KMS-11 (cell line): ENCODE results near the gene C4orf36.

Experiments used
- H2AFZ ChIP-seq: fragments of 200-600 bp; sonication (generic); 2 replicates; pipeline ENCODE4 v1.6.1; 2016; ENCODE audit warnings: antibody characterized with exemption, mixed run types, low read depth
- H3K27ac ChIP-seq: fragments of 200-600 bp; sonication (generic); 2 replicates; pipeline ENCODE4 v1.6.1; 2016; ENCODE audit warnings: mild to moderate bottlenecking, mixed run types
- H3K27me3 ChIP-seq: fragments of 200-600 bp; sonication (generic); 2 replicates; pipeline ENCODE4 v1.6.1; 2017; ENCODE audit warnings: mild to moderate bottlenecking, low read depth, mixed run types, moderate library complexity; ENCODE audit not compliant: insufficient read depth
- H3K36me3 ChIP-seq: fragments of 200-600 bp; sonication (generic); 2 replicates; pipeline ENCODE4 v1.6.1; 2017; ENCODE audit warnings: mild to moderate bottlenecking, mixed run types; ENCODE audit not compliant: insufficient read depth
- H3K4me1 ChIP-seq: fragments of 200-600 bp; sonication (generic); 2 replicates; pipeline ENCODE4 v1.6.1; 2016; ENCODE audit warnings: mild to moderate bottlenecking, low read depth, mixed run types; ENCODE audit not compliant: poor library complexity, severe bottlenecking
- H3K4me2 ChIP-seq: fragments of 200-600 bp; sonication (generic); 2 replicates; pipeline ENCODE4 v1.7.0; 2016; ENCODE audit warnings: mild to moderate bottlenecking, mixed run types
- H3K4me3 ChIP-seq: fragments of 200-600 bp; sonication (generic); IDR thresholded peaks from 2 replicates; pipeline ENCODE4 v1.6.1; 2017; ENCODE audit warnings: low read depth, low read length, mixed read lengths; ENCODE audit not compliant: insufficient read depth
- H3K79me2 ChIP-seq: fragments of 200-600 bp; sonication (generic); 2 replicates; pipeline ENCODE4 v1.6.1; 2016; ENCODE audit warnings: low read depth, mixed run types; ENCODE audit not compliant: insufficient read depth
- H3K9ac ChIP-seq: fragments of 200-600 bp; sonication (generic); 2 replicates; pipeline ENCODE4 v1.6.1; 2016; ENCODE audit warnings: mild to moderate bottlenecking, mixed run types
- H4K20me1 ChIP-seq: fragments of 200-600 bp; sonication (generic); 2 replicates; pipeline ENCODE4 v1.6.1; 2016; ENCODE audit warnings: mild to moderate bottlenecking, mixed run types; ENCODE audit not compliant: insufficient read depth
- CTCF ChIP-seq: fragments of 200-600 bp; sonication (generic); conservative IDR thresholded peaks from 2 replicates; pipeline ENCODE4 v1.6.1; 2017; ENCODE audit warnings: low read depth, mild to moderate bottlenecking, antibody characterized with exemption, low read length, moderate library complexity, mixed read lengths

C4orf36 gene, protein sequence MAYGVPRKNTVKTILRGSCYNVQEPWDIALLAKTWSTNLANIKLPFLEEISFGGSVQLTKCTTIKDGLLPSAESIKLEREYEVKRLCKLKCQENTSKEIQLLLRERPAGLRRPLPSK

GRCh38 chr4:86891762-86892635, at the start of gene C4orf36:
Gene C4orf36, minus strand, starts transcription at chr4:86892422. Its CDS starts 902 bp downstream, at chr4:86891520.
- Histone ChIP-seq H3K27ac (peak within 1 kb of the TSS; percentile 56), H3K36me3 (no peaks in the 10 kb centered on the region), H3K4me1 (peaks cover 8% of the 10 kb centered on the region), H3K27me3 (no peaks in the 10 kb centered on the region), H3K9ac (peak within 1 kb of the TSS; percentile 89), H3K4me2 (peak within 1 kb of the TSS; percentile 77), H3K79me2 (no peaks in the 10 kb centered on the region), H3K4me3 (peak within 1 kb of the TSS; percentile 78), H4K20me1 (no peaks in the 10 kb centered on the region), H2AFZ (peak within 1 kb of the TSS; percentile 90)
- no peak for TF ChIP-seq CTCF

DNA sequence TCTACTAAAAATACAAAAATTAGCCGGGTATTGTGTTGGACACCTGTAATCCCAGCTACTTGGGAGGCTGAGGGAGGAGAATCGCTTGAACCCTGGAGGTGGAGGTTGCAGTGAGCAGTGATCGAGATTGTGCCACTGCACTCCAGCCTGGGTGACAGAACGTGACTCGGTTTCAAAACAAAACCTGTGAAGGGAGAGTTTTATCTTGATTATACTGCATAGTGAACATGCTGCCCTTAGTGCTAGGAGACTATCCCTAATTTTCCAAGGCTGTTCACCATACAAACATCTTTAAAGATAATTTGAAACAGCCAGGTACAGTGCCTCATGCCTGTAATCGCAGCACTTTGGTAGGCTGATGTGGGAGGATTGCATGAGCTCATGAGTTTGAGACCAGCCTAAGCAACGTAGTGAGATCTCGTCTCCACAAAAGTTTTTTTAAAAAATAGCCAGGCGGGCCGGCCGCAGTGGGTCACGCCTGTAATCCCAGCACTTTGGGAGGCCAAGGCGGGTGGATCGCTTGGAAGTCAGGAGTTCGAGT, 48.8 kb upstream of the C4orf36 start:
- Histone ChIP-seq H3K27ac (peak overlapping the region; percentile 86), H3K27me3 (no peaks in the 10 kb centered on the region), H3K79me2 (peaks cover 95% of the 10 kb centered on the region), H2AFZ (no peak overlapping the region), H3K9ac (peak overlapping the region; percentile 56; the same call in 1 of the 2 replicates), H3K4me2 (peak overlapping the region; percentile 61), H3K4me1 (peaks cover 81% of the 10 kb centered on the region), H3K36me3 (no peaks in the 10 kb centered on the region), H4K20me1 (no peaks in the 10 kb centered on the region), H3K4me3 (no peak overlapping the region)
- no peak for TF ChIP-seq CTCF

GRCh38 chr4:86939729-86940575, 47.7 kb upstream of the C4orf36 start:
- H2AFZ ChIP-seq = no peak overlapping the region
- H3K27ac ChIP-seq = peak overlapping the region; percentile 86
- H3K4me3 ChIP-seq = no peak overlapping the region
- no peaks in the 10 kb centered on the region for H3K36me3 ChIP-seq
- no peaks in the 10 kb centered on the region for H3K27me3 ChIP-seq
- peaks cover 71% of the 10 kb centered on the region for H3K4me1 ChIP-seq
- peak overlapping the region; percentile 56; the same call in 1 of the 2 replicates for H3K9ac ChIP-seq
- peaks cover 84% of the 10 kb centered on the region for H3K79me2 ChIP-seq
- 0 out of 2 replicates have a peak, but pooled peaks have one; percentile 18 for TF ChIP-seq CTCF
- H3K4me2 ChIP-seq = peak overlapping the region; percentile 61
- H4K20me1 ChIP-seq = no peaks in the 10 kb centered on the region

GRCh38 chr4:86938771-86939520, 46.7 kb upstream of the C4orf36 start:
- H3K4me3 ChIP-seq = no peak overlapping the region
- peak overlapping the region; percentile 56; the same call in 1 of the 2 replicates for H3K9ac ChIP-seq
- H4K20me1 ChIP-seq = no peaks in the 10 kb centered on the region
- H3K36me3 ChIP-seq = no peaks in the 10 kb centered on the region
- H2AFZ ChIP-seq = no peak overlapping the region
- no peaks in the 10 kb centered on the region for H3K27me3 ChIP-seq
- H3K4me1 ChIP-seq = peaks cover 61% of the 10 kb centered on the region
- H3K79me2 ChIP-seq = peaks cover 77% of the 10 kb centered on the region
- peak overlapping the region; percentile 86 for H3K27ac ChIP-seq
- TF ChIP-seq CTCF = no peak
- peak overlapping the region; percentile 61 for H3K4me2 ChIP-seq
